ENCODE measurements around the gene POLE. TPM values are rescaled to one million over a fixed set of nuclear protein-coding genes. Genes with fewer than 3 reads are reported as not detected.
A peak's percentile ranks its signal among the peaks of the same experiment; 100 is the strongest.

Gene POLE
- total and polyA plus RNA-seq, 5 experiments from 2014 or later = 2.8 to 56.1 (median 3.3) TPM

GRCh38 chr12:132724506-132725241 is 37.5 kb upstream of the POLE start:
- peak overlapping the region in 1 of 10 donors; percentile 52 for H3K27ac Mint-ChIP-seq

GRCh38 chr12:132723764-132724140 is 36.6 kb upstream of the POLE start:
- peaks cover 0 to 78% (median 30%) of the 10 kb centered on the region in 3 donors for H3K36me3 Mint-ChIP-seq
- ATAC-seq = no peak
- H3K27ac Mint-ChIP-seq = peak overlapping the region in 1 of 10 donors; percentile 12
- H3K9me3 Mint-ChIP-seq = no peaks in the 10 kb centered on the region
- no peak for DNase-seq
- H3K27me3 Mint-ChIP-seq = no peaks in the 10 kb centered on the region
- no peak overlapping the region for H3K4me3 Mint-ChIP-seq
- H3K4me1 Mint-ChIP-seq = peaks cover 0 to 5% (median 0%) of the 10 kb centered on the region in 4 donors
- POLR2A ChIA-PET = interaction anchor here (0.8 kb wide), 1 partner anchor 10 kb away, joined by 3 read pairs; no protein-coding TSS in a partner anchor

More at GRCh38 chr12:132724506-132725241, 37.5 kb upstream of the POLE start:
- Mint-ChIP-seq H3K36me3 (peaks cover 0 to 75% (median 29%) of the 10 kb centered on the region in 3 donors), H3K9me3 (no peaks in the 10 kb centered on the region), H3K4me1 (peaks cover 0 to 8% (median 0%) of the 10 kb centered on the region in 4 donors), H3K4me3 (peak overlapping the region in 1 of 10 donors; percentile 36), H3K27me3 (no peaks in the 10 kb centered on the region)
- ATAC-seq (no peak), DNase-seq (peak in 1 of 10 donors; percentile 54)
- POLR2A ChIA-PET = no interaction called here

GRCh38 chr12:132723015-132723763 is 36.0 kb upstream of the POLE start:
- POLR2A ChIA-PET = interaction anchor here (0.8 kb wide), 1 partner anchor 10 kb away, joined by 3 read pairs; no protein-coding TSS in a partner anchor
- peaks cover 0 to 75% (median 30%) of the 10 kb centered on the region in 3 donors for H3K36me3 Mint-ChIP-seq
- H3K27ac Mint-ChIP-seq = peak overlapping the region in 3 of 10 donors; percentile 12 to 56 (median 34)
- no peaks in the 10 kb centered on the region for H3K9me3 Mint-ChIP-seq
- no peaks in the 10 kb centered on the region for H3K27me3 Mint-ChIP-seq
- H3K4me1 Mint-ChIP-seq = no peaks in the 10 kb centered on the region
- peak in 1 of 10 donors; percentile 45 for DNase-seq
- ATAC-seq = no peak
- no peak overlapping the region for H3K4me3 Mint-ChIP-seq

- no peaks in the 10 kb centered on the region for H3K9me3 Mint-ChIP-seq
- H3K4me1 Mint-ChIP-seq = peaks cover 0 to 2% (median 0%) of the 10 kb centered on the region in 4 donors
- DNase-seq (no peak), ATAC-seq (no peak)
- POLR2A ChIA-PET = interaction anchor here (0.7 kb wide), 1 partner anchor 36 kb away, joined by 3 read pairs; no protein-coding TSS in a partner anchor
- H3K27ac Mint-ChIP-seq = peak overlapping the region in 2 of 10 donors; percentile 18 to 77
- H3K36me3 Mint-ChIP-seq = peaks cover 0 to 68% (median 14%) of the 10 kb centered on the region in 3 donors
- H3K4me3 Mint-ChIP-seq = no peak overlapping the region
- H3K27me3 Mint-ChIP-seq = no peaks in the 10 kb centered on the region
Measured at GRCh38 chr12:132720606-132721345, 33.6 kb upstream of the POLE start.

GRCh38 chr12:132719954-132720324 is 32.8 kb upstream of the POLE start:
- Mint-ChIP-seq H3K4me1 (peaks cover 0 to 2% (median 0%) of the 10 kb centered on the region in 4 donors), H3K36me3 (peaks cover 0 to 61% (median 13%) of the 10 kb centered on the region in 3 donors), H3K4me3 (no peak overlapping the region), H3K9me3 (no peaks in the 10 kb centered on the region), H3K27me3 (no peaks in the 10 kb centered on the region), H3K27ac (peak overlapping the region in 2 of 10 donors; percentile 40 to 50)
- POLR2A ChIA-PET = interaction anchor here (0.7 kb wide), 1 partner anchor 36 kb away, joined by 3 read pairs; no protein-coding TSS in a partner anchor
- DNase-seq (no peak), ATAC-seq (no peak)

- Mint-ChIP-seq H3K27me3 (no peaks in the 10 kb centered on the region), H3K27ac (no peak overlapping the region), H3K4me1 (peaks cover 0 to 5% (median 3%) of the 10 kb centered on the region in 4 donors), H3K36me3 (peaks cover 0 to 64% (median 15%) of the 10 kb centered on the region in 3 donors), H3K9me3 (no peaks in the 10 kb centered on the region), H3K4me3 (no peak overlapping the region)
- no peak for DNase-seq
- POLR2A ChIA-PET = no interaction called here
- no peak for ATAC-seq
Measured at GRCh38 chr12:132719141-132719953, 32.2 kb upstream of the POLE start.

- no peaks in the 10 kb centered on the region for H3K27me3 Mint-ChIP-seq
- POLR2A ChIA-PET = no interaction called here
- no peaks in the 10 kb centered on the region for H3K9me3 Mint-ChIP-seq
- peak overlapping the region in 1 of 10 donors; percentile 44 for H3K27ac Mint-ChIP-seq
- no peak overlapping the region for H3K4me3 Mint-ChIP-seq
- peaks cover 2 to 7% (median 3%) of the 10 kb centered on the region in 4 donors for H3K4me1 Mint-ChIP-seq
- DNase-seq (no peak), ATAC-seq (no peak)
- peaks cover 0 to 60% (median 15%) of the 10 kb centered on the region in 3 donors for H3K36me3 Mint-ChIP-seq
Measured at GRCh38 chr12:132718644-132719043, 31.5 kb upstream of the POLE start.

GRCh38 chr12:132717531-132718387 is 30.6 kb upstream of the POLE start:
- Mint-ChIP-seq H3K27me3 (no peaks in the 10 kb centered on the region), H3K4me1 (peaks cover 4 to 16% (median 9%) of the 10 kb centered on the region in 4 donors), H3K36me3 (peaks cover 0 to 52% (median 17%) of the 10 kb centered on the region in 3 donors), H3K9me3 (no peaks in the 10 kb centered on the region), H3K4me3 (no peak overlapping the region), H3K27ac (no peak overlapping the region)
- ATAC-seq (no peak), DNase-seq (no peak)
- POLR2A ChIA-PET = no interaction called here

- Mint-ChIP-seq H3K9me3 (no peaks in the 10 kb centered on the region), H3K27ac (peak overlapping the region in 1 of 10 donors; percentile 13), H3K4me1 (peaks cover 8 to 22% (median 11%) of the 10 kb centered on the region in 4 donors), H3K36me3 (peaks cover 0 to 52% (median 17%) of the 10 kb centered on the region in 3 donors), H3K4me3 (no peak overlapping the region), H3K27me3 (no peaks in the 10 kb centered on the region)
- POLR2A ChIA-PET = no interaction called here
- ATAC-seq = no peak
- no peak for DNase-seq
Measured at GRCh38 chr12:132717011-132717410, 29.9 kb upstream of the POLE start.

GRCh38 chr12:132716356-132716755 is 29.2 kb upstream of the POLE start:
- ATAC-seq = no peak
- Mint-ChIP-seq H3K4me1 (peaks cover 8 to 27% (median 14%) of the 10 kb centered on the region in 4 donors), H3K27me3 (no peaks in the 10 kb centered on the region), H3K9me3 (no peaks in the 10 kb centered on the region), H3K36me3 (peaks cover 0 to 45% (median 17%) of the 10 kb centered on the region in 3 donors), H3K4me3 (no peak overlapping the region), H3K27ac (peak overlapping the region in 1 of 10 donors; percentile 29)
- DNase-seq = no peak
- POLR2A ChIA-PET = no interaction called here

GRCh38 chr12:132715874-132716273 is 28.7 kb upstream of the POLE start:
- Mint-ChIP-seq H3K4me3 (no peak overlapping the region), H3K9me3 (no peaks in the 10 kb centered on the region), H3K36me3 (peaks cover 0 to 42% (median 17%) of the 10 kb centered on the region in 3 donors), H3K4me1 (peaks cover 8 to 28% (median 14%) of the 10 kb centered on the region in 4 donors), H3K27me3 (no peaks in the 10 kb centered on the region), H3K27ac (no peak overlapping the region)
- DNase-seq = no peak
- POLR2A ChIA-PET = no interaction called here
- no peak for ATAC-seq

Data from naive thymus-derived CD8-positive, alpha-beta T cell (primary cell).